HG02870 (cell line): ENCODE measurements around the gene PTGDS.

Experiments used
- ATAC-seq: cut with Tn5 transposase; IDR thresholded peaks from one replicate; pipeline ENCODE4 v1.9.1; 2021; ENCODE audit warnings: mild to moderate bottlenecking, moderate library complexity; ENCODE audit not compliant: unreplicated experiment

PTGDS gene

GRCh38 chr9:137007108-137007815, 30.0 kb downstream of the PTGDS start:
- ATAC-seq = no peak

GRCh38 chr9:137007816-137008270, 30.5 kb downstream of the PTGDS start:
- no peak for ATAC-seq

- ATAC-seq = no peak
Observed at GRCh38 chr9:137008312-137008711, 31.0 kb downstream of the PTGDS start.

- no peak for ATAC-seq
Observed at GRCh38 chr9:137009217-137009616, 31.9 kb downstream of the PTGDS start.

- no peak for ATAC-seq
Observed at GRCh38 chr9:137009938-137010732, 32.8 kb downstream of the PTGDS start.

GRCh38 chr9:137011156-137011555, 33.9 kb downstream of the PTGDS start:
- ATAC-seq = no peak

GRCh38 chr9:137011907-137012675, 34.8 kb downstream of the PTGDS start:
- ATAC-seq = no peak

- ATAC-seq = no peak
Observed at GRCh38 chr9:137012694-137013570, 35.6 kb downstream of the PTGDS start.

- no peak for ATAC-seq
Observed at GRCh38 chr9:137013571-137013940, 36.3 kb downstream of the PTGDS start.

GRCh38 chr9:137014166-137014565, 36.9 kb downstream of the PTGDS start:
- ATAC-seq = no peak

GRCh38 chr9:137014776-137015539, 37.7 kb downstream of the PTGDS start:
- ATAC-seq = no peak

- ATAC-seq = no peak
Observed at GRCh38 chr9:137015540-137015930, 38.2 kb downstream of the PTGDS start.

- no peak for ATAC-seq
Observed at GRCh38 chr9:137015976-137016375, 38.7 kb downstream of the PTGDS start.

GRCh38 chr9:137016436-137016835, 39.1 kb downstream of the PTGDS start:
- ATAC-seq = no peak

- ATAC-seq = no peak
Observed at GRCh38 chr9:137017071-137017470, 39.8 kb downstream of the PTGDS start.

GRCh38 chr9:137017791-137018497, 40.6 kb downstream of the PTGDS start:
- ATAC-seq = no peak

GRCh38 chr9:137018761-137019559, 41.7 kb downstream of the PTGDS start:
- ATAC-seq = no peak

GRCh38 chr9:137019891-137020683, 42.8 kb downstream of the PTGDS start:
- no peak for ATAC-seq
